HEK293T (cell line): ENCODE data around the gene SPAG7.

Experiments used
- BHLHE40 ChIP-seq: fragments of 450-650 bp; IDR thresholded peaks from 2 replicates; pipeline ENCODE4 v1.6.1; 2016; ENCODE audit warnings: mild to moderate bottlenecking, moderate library complexity, borderline replicate concordance
- ELF4 ChIP-seq: fragments of 450-650 bp; IDR thresholded peaks from 2 replicates; pipeline ENCODE4 v1.6.1; 2017; ENCODE audit warnings: antibody characterized with exemption
- FOXA1 ChIP-seq: fragments of 450-650 bp; IDR thresholded peaks from 2 replicates; pipeline ENCODE4 v1.6.1; 2016; ENCODE audit warnings: mild to moderate bottlenecking
- FOXK2 ChIP-seq: fragments of 450-650 bp; IDR thresholded peaks from 2 replicates; pipeline ENCODE4 v1.6.1; 2016; ENCODE audit warnings: mild to moderate bottlenecking
- FOXM1 ChIP-seq: fragments of 450-650 bp; IDR thresholded peaks from 2 replicates; pipeline ENCODE4 v1.6.1; 2017; ENCODE audit warnings: mild to moderate bottlenecking, borderline replicate concordance
- L3MBTL2 ChIP-seq: fragments of 450-650 bp; conservative IDR thresholded peaks from 2 replicates; pipeline ENCODE4 v1.6.1; 2016; ENCODE audit warnings: mild to moderate bottlenecking
- SP1 ChIP-seq: fragments of 450-650 bp; IDR thresholded peaks from 2 replicates; pipeline ENCODE4 v1.6.1; 2017
- SUZ12 ChIP-seq: fragments of 450-650 bp; IDR thresholded peaks from 2 replicates; pipeline ENCODE4 v1.6.1; 2016; ENCODE audit warnings: mild to moderate bottlenecking
- TF ChIP-seq, protein P1 (sequence below): fragments of 450-650 bp; IDR thresholded peaks from 2 replicates; pipeline ENCODE4 v1.6.1; 2016

DNA sequence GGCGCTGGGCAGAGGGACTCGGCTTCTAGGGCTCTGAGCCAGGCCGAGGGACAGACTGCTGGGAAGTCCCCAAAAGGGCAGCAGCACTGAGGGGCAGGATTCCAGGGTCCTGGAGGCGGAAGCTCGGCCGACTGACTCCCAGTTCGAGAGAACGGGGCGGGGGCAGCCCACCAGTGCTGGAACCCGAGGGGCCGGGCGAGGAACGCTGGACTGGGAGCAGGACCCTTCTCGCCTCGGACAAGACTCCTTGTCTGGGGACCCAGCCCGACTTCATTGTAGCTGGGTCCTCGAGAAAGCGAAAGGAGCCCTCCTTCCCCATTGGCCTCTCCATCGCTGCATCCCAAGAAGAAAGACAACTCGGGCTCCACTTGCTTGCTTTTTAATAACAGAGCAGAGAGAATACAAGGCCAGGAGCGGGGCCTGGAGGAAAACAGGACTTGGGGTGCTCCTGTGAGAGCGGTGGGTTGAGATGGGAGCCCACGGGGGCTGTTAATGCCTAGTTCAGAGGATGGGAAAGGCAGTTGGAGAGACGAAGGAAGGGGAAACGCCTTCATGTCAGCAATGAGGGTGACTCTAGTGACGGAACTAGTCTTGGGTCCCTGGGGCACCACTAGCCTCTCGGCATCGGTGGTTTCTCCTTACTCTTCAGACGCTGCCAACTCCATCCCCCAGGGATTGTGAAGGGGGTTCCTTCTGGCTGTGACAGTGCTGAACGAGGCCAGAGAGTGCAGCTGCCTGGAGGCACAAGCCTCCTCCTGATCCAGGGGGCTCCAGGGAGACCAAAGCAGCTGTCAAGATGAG, 20.4 kb upstream of the SPAG7 start:
- TF ChIP-seq FOXK2 (no peak), L3MBTL2 (no peak), FOXA1 (no peak), BHLHE40 (no peak), SP1 (no peak), FOXM1 (no peak), ELF4 (no peak), SUZ12 (no peak)
- TF ChIP-seq, protein P1, sequence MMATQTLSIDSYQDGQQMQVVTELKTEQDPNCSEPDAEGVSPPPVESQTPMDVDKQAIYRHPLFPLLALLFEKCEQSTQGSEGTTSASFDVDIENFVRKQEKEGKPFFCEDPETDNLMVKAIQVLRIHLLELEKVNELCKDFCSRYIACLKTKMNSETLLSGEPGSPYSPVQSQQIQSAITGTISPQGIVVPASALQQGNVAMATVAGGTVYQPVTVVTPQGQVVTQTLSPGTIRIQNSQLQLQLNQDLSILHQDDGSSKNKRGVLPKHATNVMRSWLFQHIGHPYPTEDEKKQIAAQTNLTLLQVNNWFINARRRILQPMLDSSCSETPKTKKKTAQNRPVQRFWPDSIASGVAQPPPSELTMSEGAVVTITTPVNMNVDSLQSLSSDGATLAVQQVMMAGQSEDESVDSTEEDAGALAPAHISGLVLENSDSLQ, result no peak
